Measurements from ENCODE around the gene HSF4.

HSF4 gene

GRCh38 chr16:67202956-67203493 is 38.5 kb downstream of the HSF4 start:
- no peak for DNase-seq

GRCh38 chr16:67204076-67204475 is 39.5 kb downstream of the HSF4 start:
- no peak for DNase-seq

- no peak for DNase-seq
Measured at GRCh38 chr16:67206129-67206837, 41.7 kb downstream of the HSF4 start.

- no peak for DNase-seq
Measured at GRCh38 chr16:67206838-67207248, 42.3 kb downstream of the HSF4 start.

GRCh38 chr16:67207249-67208091 is 42.9 kb downstream of the HSF4 start:
- no peak for DNase-seq

GRCh38 chr16:67208154-67208896 is 43.8 kb downstream of the HSF4 start:
- no peak for DNase-seq

GRCh38 chr16:67209565-67209964 is 45.0 kb downstream of the HSF4 start:
- DNase-seq, result no peak

GRCh38 chr16:67210069-67210937 is 45.8 kb downstream of the HSF4 start:
- no peak for DNase-seq

- no peak for DNase-seq
Measured at GRCh38 chr16:67211674-67212073, 47.1 kb downstream of the HSF4 start.

- no peak for DNase-seq
Measured at GRCh38 chr16:67212766-67213165, 48.2 kb downstream of the HSF4 start.

- no peak for DNase-seq
Measured at GRCh38 chr16:67213197-67214019, 48.9 kb downstream of the HSF4 start.

GRCh38 chr16:67215706-67216105 is 51.2 kb downstream of the HSF4 start:
- DNase-seq, result no peak

- no peak for DNase-seq
Measured at GRCh38 chr16:67216612-67217490, 52.3 kb downstream of the HSF4 start.

All from NCI-H1105 (cell line).